Suprapubic skin (tissue), 3 donors: ENCODE measurements around the gene LRRC37A.
"Not testable (repeated sequence)": the region's sequence is repeated elsewhere in the genome, so short reads cannot be mapped to it uniquely, and the experiment has no call there.

Experiments used
- EP300 ChIP-seq: sonication (generic); formaldehyde crosslinking; IDR thresholded peaks from one replicate; pipeline ENCODE4 v1.6.1; 2017; ENCODE audit warnings: antibody characterized with exemption
- POLR2A ChIP-seq, 2 donors: fragments of 450-650 bp; IDR thresholded peaks; one replicate each; pipeline ENCODE4 v1.6.1; 2017; ENCODE audit warnings: antibody characterized with exemption in 2 of 2, mild to moderate bottlenecking in 2 of 2, moderate library complexity in 2 of 2
- TF ChIP-seq, protein P1 (sequence below), 2 donors: fragments of 200-600 bp in 1 of 2; fragments of 450-650 bp in 1 of 2; sonication (generic) in 1 of 2; IDR thresholded peaks; one replicate each; pipeline ENCODE4 v1.5.1; 2016 to 2019; ENCODE audit warnings: antibody characterized with exemption in 2 of 2, mild to moderate bottlenecking in 1 of 2, moderate library complexity in 1 of 2

DNA sequence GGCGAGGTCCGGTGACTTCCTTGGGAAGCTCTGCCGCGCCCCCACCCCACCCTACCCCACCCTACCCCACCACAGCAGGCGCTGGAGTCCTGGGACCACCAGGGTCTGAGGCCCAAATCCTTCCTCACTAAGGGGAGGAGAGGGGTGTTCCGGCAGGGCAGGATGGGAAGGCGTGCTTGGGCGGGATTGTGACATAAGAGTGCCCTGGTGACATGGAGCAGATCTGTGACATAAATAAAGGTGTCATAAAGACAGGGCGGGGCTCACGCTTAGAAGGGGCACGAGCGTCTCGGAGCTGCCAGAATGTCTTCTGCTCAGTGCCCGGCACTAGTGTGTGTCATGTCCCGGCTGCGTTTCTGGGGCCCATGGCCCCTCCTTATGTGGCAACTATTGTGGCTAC is at the start of gene LRRC37A:
- TF ChIP-seq, protein P1, sequence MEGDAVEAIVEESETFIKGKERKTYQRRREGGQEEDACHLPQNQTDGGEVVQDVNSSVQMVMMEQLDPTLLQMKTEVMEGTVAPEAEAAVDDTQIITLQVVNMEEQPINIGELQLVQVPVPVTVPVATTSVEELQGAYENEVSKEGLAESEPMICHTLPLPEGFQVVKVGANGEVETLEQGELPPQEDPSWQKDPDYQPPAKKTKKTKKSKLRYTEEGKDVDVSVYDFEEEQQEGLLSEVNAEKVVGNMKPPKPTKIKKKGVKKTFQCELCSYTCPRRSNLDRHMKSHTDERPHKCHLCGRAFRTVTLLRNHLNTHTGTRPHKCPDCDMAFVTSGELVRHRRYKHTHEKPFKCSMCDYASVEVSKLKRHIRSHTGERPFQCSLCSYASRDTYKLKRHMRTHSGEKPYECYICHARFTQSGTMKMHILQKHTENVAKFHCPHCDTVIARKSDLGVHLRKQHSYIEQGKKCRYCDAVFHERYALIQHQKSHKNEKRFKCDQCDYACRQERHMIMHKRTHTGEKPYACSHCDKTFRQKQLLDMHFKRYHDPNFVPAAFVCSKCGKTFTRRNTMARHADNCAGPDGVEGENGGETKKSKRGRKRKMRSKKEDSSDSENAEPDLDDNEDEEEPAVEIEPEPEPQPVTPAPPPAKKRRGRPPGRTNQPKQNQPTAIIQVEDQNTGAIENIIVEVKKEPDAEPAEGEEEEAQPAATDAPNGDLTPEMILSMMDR (IDR thresholded peaks at IDR 0.05): not testable (repeated sequence)
- TF ChIP-seq POLR2A (IDR thresholded peaks at IDR 0.05); EP300: not testable (repeated sequence)
